ENCODE data around the gene SRD5A1.
A peak's percentile ranks its signal among the peaks of the same experiment; 100 is the strongest.
"Not testable (repeated sequence)": the region's sequence is repeated elsewhere in the genome, so short reads cannot be mapped to it uniquely, and the experiment has no call there.

Gene SRD5A1

GRCh38 chr5:6644794-6645241 lies 11.6 kb downstream of the SRD5A1 start:
- no peak for DNase-seq (ENCODE audit: low read depth, low spot score)

GRCh38 chr5:6645571-6646362 lies 12.5 kb downstream of the SRD5A1 start:
- DNase-seq (ENCODE audit: low read depth, low spot score) = not testable (repeated sequence)

GRCh38 chr5:6649186-6649585 lies 15.9 kb downstream of the SRD5A1 start:
- peak; percentile 20 for DNase-seq (ENCODE audit: low read depth, low spot score)

GRCh38 chr5:6649681-6650080 lies 16.4 kb downstream of the SRD5A1 start:
- DNase-seq (ENCODE audit: low read depth, low spot score) = no peak

GRCh38 chr5:6652025-6652424 lies 18.8 kb downstream of the SRD5A1 start:
- DNase-seq (ENCODE audit: low read depth, low spot score) = no peak

GRCh38 chr5:6655432-6655831 lies 22.2 kb downstream of the SRD5A1 start:
- no peak for DNase-seq (ENCODE audit: low read depth, low spot score)

GRCh38 chr5:6656680-6657079 lies 23.4 kb downstream of the SRD5A1 start:
- no peak for DNase-seq (ENCODE audit: low read depth, low spot score)

- no peak for DNase-seq (ENCODE audit: low read depth, low spot score)
Measured at GRCh38 chr5:6659941-6660684, 26.9 kb downstream of the SRD5A1 start.

- no peak for DNase-seq (ENCODE audit: low read depth, low spot score)
Measured at GRCh38 chr5:6660688-6661087, 27.4 kb downstream of the SRD5A1 start.

GRCh38 chr5:6666762-6667161 lies 33.5 kb downstream of the SRD5A1 start:
- DNase-seq (ENCODE audit: low read depth, low spot score) = no peak

- no peak for DNase-seq (ENCODE audit: low read depth, low spot score)
Measured at GRCh38 chr5:6667648-6668047, 34.4 kb downstream of the SRD5A1 start.

GRCh38 chr5:6668717-6669116 lies 35.5 kb downstream of the SRD5A1 start:
- DNase-seq (ENCODE audit: low read depth, low spot score) = not testable (repeated sequence)

GRCh38 chr5:6673031-6673430 lies 39.8 kb downstream of the SRD5A1 start:
- no peak for DNase-seq (ENCODE audit: low read depth, low spot score)

- DNase-seq (ENCODE audit: low read depth, low spot score) = no peak
Measured at GRCh38 chr5:6673963-6674362, 40.7 kb downstream of the SRD5A1 start.

GRCh38 chr5:6674421-6674820 lies 41.2 kb downstream of the SRD5A1 start:
- DNase-seq (ENCODE audit: low read depth, low spot score) = no peak

GRCh38 chr5:6674886-6675285 lies 41.6 kb downstream of the SRD5A1 start:
- no peak for DNase-seq (ENCODE audit: low read depth, low spot score)

- DNase-seq (ENCODE audit: low read depth, low spot score) = no peak
Measured at GRCh38 chr5:6675784-6676491, 42.7 kb downstream of the SRD5A1 start.

- DNase-seq (ENCODE audit: low read depth, low spot score) = no peak
Measured at GRCh38 chr5:6676702-6677101, 43.5 kb downstream of the SRD5A1 start.

GRCh38 chr5:6678385-6678784 lies 45.1 kb downstream of the SRD5A1 start:
- DNase-seq (ENCODE audit: low read depth, low spot score) = no peak

GRCh38 chr5:6680922-6681321 lies 47.7 kb downstream of the SRD5A1 start:
- no peak for DNase-seq (ENCODE audit: low read depth, low spot score)

- no peak for DNase-seq (ENCODE audit: low read depth, low spot score)
Measured at GRCh38 chr5:6681682-6682081, 48.4 kb downstream of the SRD5A1 start.

GRCh38 chr5:6682239-6682638 lies 49.0 kb downstream of the SRD5A1 start:
- DNase-seq (ENCODE audit: low read depth, low spot score) = no peak
